Urothelium cell line (cell line): ENCODE results near the gene SPDEF.

ENCODE experiments used
- DNase-seq: peaks from one replicate; pipeline ENCODE4 v3.0.0; 2011; ENCODE audit warnings: low spot score, mixed read lengths
- FAIRE-seq: peaks from 2 replicates; lab custom pipeline; 2011; peaks lifted over from hg19 to GRCh38; lab: Jason Lieb, UNC

SPDEF gene

GRCh38 chr6:34490390-34491090 lies 65.6 kb downstream of the SPDEF start:
- no peak for DNase-seq
- FAIRE-seq = no peak

- no peak for DNase-seq
- FAIRE-seq = no peak
These were observed 66.8 kb downstream of the SPDEF start for GRCh38 chr6:34489207-34489805.
